Suprapubic skin (tissue), 4 donors: ENCODE data around the gene NDUFS1. TPM values are rescaled to one million over a fixed set of nuclear protein-coding genes. Genes with fewer than 3 reads are reported as not detected.
"Not testable (repeated sequence)": the region's sequence is repeated elsewhere in the genome, so short reads cannot be mapped to it uniquely, and the experiment has no call there.

Source experiments
- DNase-seq, 2 donors: peaks; one replicate each; pipeline ENCODE4 v3.0.0-alpha.2; 2019; ENCODE audit warnings: low spot score in 2 of 2
- H3K27ac ChIP-seq: fragments of 200-600 bp; sonication (generic); one replicate; pipeline ENCODE4 v1.5.1; 2019
- H3K27me3 ChIP-seq: fragments of 200-600 bp; sonication (generic); one replicate; pipeline ENCODE4 v1.5.1; 2019
- H3K36me3 ChIP-seq: fragments of 200-600 bp; sonication (generic); one replicate; pipeline ENCODE4 v1.5.1; 2019
- H3K4me1 ChIP-seq: fragments of 200-600 bp; sonication (generic); one replicate; pipeline ENCODE4 v1.5.1; 2019
- H3K4me3 ChIP-seq: fragments of 200-600 bp; sonication (generic); one replicate; pipeline ENCODE4 v1.5.1; 2019; ENCODE audit warnings: mild to moderate bottlenecking
- H3K9me3 ChIP-seq: fragments of 200-600 bp; sonication (generic); one replicate; pipeline ENCODE4 v1.5.1; 2019
- EP300 ChIP-seq: sonication (generic); formaldehyde crosslinking; IDR thresholded peaks from one replicate; pipeline ENCODE4 v1.6.1; 2017; ENCODE audit warnings: antibody characterized with exemption
- POLR2A ChIP-seq, 2 donors: fragments of 450-650 bp; IDR thresholded peaks; one replicate each; pipeline ENCODE4 v1.6.1; 2017; ENCODE audit warnings: antibody characterized with exemption in 2 of 2, mild to moderate bottlenecking in 2 of 2, moderate library complexity in 2 of 2
- POLR2AphosphoS5 ChIP-seq, 3 donors: sonication (generic); formaldehyde crosslinking; IDR thresholded peaks; one replicate each; pipeline ENCODE4 v1.6.1; 2017; ENCODE audit warnings: antibody characterized with exemption in 3 of 3
- WGBS: methylation state at CpG from one replicate; pipeline ENCODE4 v1.1.5; 2018; 5-methylcytosine and 5-hydroxymethylcytosine counted together
- total RNA-seq, 4 donors: library from RNA; depleted of rRNA; stranded (reverse); fragments of >200 nt; gene quantifications; one replicate each; pipeline ENCODE4 v1.1.0, GENCODE V29; 2016
- TF ChIP-seq, protein P1 (sequence below), 2 donors: fragments of 200-600 bp in 1 of 2; fragments of 450-650 bp in 1 of 2; sonication (generic) in 1 of 2; IDR thresholded peaks; one replicate each; pipeline ENCODE4 v1.5.1; 2016 to 2019; ENCODE audit warnings: antibody characterized with exemption in 2 of 2, mild to moderate bottlenecking in 1 of 2, moderate library complexity in 1 of 2

NDUFS1 gene
- total RNA-seq, 4 donors from 2014 or later: 65.7 to 74.2 (median 69.9) TPM

DNA sequence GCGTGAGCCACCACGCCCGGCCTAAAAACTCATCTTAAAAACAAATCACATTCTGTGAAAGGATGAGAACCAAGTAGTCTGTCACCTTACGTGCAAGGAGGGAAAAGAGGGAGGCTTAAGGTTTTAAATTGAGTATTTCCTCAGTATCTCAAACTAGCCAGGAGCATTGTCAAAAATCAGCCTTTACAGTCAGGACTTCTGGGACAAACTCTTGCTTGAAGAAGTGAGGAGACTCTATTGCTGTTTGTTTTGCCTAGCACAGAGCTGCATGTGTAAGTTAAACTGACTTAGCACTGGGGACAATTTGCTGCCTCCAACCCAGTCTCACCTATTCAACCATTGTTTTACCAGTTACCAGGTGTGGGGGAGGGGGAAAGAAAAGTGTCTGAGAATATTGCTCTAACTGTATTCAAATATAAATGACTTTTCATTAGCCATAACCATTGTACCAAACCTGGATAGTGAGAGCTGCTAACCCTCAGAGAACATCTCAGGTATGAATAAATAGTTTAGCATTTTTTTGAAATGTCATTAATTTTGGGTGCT is 76.9 kb downstream of the NDUFS1 start:
- Histone ChIP-seq H3K27ac (no peak overlapping the region), H3K36me3 (no peaks in the 10 kb centered on the region), H3K9me3 (no peaks in the 10 kb centered on the region), H3K4me3 (no peak overlapping the region), H3K4me1 (peaks cover 22% of the 10 kb centered on the region), H3K27me3 (no peaks in the 10 kb centered on the region)
- WGBS: 98% methylated on average over 4 of the region's 4 CpGs
- DNase-seq: no peak
- TF ChIP-seq POLR2A (IDR thresholded peaks at IDR 0.05): no peak
- no peak for TF ChIP-seq EP300

GRCh38 chr2:206080927-206081326 is 78.3 kb downstream of the NDUFS1 start:
- Histone ChIP-seq H3K9me3 (no peaks in the 10 kb centered on the region), H3K27ac (no peak overlapping the region), H3K4me1 (peaks cover 14% of the 10 kb centered on the region), H3K36me3 (no peaks in the 10 kb centered on the region), H3K4me3 (no peak overlapping the region), H3K27me3 (no peaks in the 10 kb centered on the region)
- DNase-seq: no peak
- no peak for TF ChIP-seq EP300
- no peak for TF ChIP-seq POLR2AphosphoS5 (IDR thresholded peaks at IDR 0.05)
- WGBS: 88% methylated on average over 4 of the region's 4 CpGs

- Histone ChIP-seq H3K9me3 (no peaks in the 10 kb centered on the region), H3K27me3 (no peaks in the 10 kb centered on the region), H3K36me3 (no peaks in the 10 kb centered on the region), H3K4me3 (no peak overlapping the region), H3K4me1 (peaks cover 14% of the 10 kb centered on the region), H3K27ac (no peak overlapping the region)
- no peak for DNase-seq
- TF ChIP-seq POLR2AphosphoS5 (IDR thresholded peaks at IDR 0.05) (no peak), POLR2A (IDR thresholded peaks at IDR 0.05) (no peak), EP300 (no peak)
- TF ChIP-seq, protein P1, sequence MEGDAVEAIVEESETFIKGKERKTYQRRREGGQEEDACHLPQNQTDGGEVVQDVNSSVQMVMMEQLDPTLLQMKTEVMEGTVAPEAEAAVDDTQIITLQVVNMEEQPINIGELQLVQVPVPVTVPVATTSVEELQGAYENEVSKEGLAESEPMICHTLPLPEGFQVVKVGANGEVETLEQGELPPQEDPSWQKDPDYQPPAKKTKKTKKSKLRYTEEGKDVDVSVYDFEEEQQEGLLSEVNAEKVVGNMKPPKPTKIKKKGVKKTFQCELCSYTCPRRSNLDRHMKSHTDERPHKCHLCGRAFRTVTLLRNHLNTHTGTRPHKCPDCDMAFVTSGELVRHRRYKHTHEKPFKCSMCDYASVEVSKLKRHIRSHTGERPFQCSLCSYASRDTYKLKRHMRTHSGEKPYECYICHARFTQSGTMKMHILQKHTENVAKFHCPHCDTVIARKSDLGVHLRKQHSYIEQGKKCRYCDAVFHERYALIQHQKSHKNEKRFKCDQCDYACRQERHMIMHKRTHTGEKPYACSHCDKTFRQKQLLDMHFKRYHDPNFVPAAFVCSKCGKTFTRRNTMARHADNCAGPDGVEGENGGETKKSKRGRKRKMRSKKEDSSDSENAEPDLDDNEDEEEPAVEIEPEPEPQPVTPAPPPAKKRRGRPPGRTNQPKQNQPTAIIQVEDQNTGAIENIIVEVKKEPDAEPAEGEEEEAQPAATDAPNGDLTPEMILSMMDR (IDR thresholded peaks at IDR 0.05): no peak
- WGBS: 78% methylated on average over 9 of the region's 9 CpGs
These were observed 79.4 kb downstream of the NDUFS1 start for GRCh38 chr2:206079699-206080465.

- H3K4me1 ChIP-seq, H3K27ac ChIP-seq, H3K4me3 ChIP-seq, DNase-seq, H3K36me3 ChIP-seq, H3K9me3 ChIP-seq, H3K27me3 ChIP-seq: not testable (repeated sequence)
- WGBS: 90% methylated on average over 5 of the region's 5 CpGs
These were observed 81.4 kb downstream of the NDUFS1 start for GRCh38 chr2:206077879-206078278.

DNA sequence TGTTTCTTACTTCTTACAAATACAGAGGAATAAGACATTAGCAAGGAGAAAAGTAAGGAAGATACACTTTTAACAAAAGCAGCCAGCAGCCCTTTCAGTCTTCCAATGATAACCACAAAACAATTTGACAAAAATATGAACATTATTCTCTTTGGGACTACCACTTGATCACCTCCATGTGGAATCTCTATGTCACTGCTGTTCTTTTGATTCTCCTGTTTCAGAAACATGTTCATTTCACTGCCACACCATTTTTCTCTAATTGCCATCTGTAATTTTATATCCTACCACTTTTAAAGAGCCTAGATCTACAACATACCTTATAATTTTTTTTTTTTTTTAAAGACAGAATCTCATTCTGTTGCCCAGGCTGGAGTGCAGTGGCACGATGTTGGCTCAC is 84.1 kb downstream of the NDUFS1 start:
- H3K4me3 ChIP-seq: no peak overlapping the region
- TF ChIP-seq, protein P1 (IDR thresholded peaks at IDR 0.05): no peak
- TF ChIP-seq POLR2AphosphoS5 (IDR thresholded peaks at IDR 0.05): no peak
- no peak for TF ChIP-seq EP300
- TF ChIP-seq POLR2A (IDR thresholded peaks at IDR 0.05): no peak
- WGBS: 95% methylated on average over 1 of the region's 1 CpG
- no peak overlapping the region for H3K27ac ChIP-seq
- H3K27me3 ChIP-seq: no peaks in the 10 kb centered on the region
- H3K4me1 ChIP-seq: peaks cover 9% of the 10 kb centered on the region
- no peak for DNase-seq
- no peaks in the 10 kb centered on the region for H3K9me3 ChIP-seq
- no peaks in the 10 kb centered on the region for H3K36me3 ChIP-seq

- no peak for DNase-seq
- WGBS: 47% methylated on average over 1 of the region's 1 CpG
- Histone ChIP-seq H3K27me3 (no peaks in the 10 kb centered on the region), H3K36me3 (no peaks in the 10 kb centered on the region), H3K4me3 (no peak overlapping the region), H3K9me3 (no peaks in the 10 kb centered on the region), H3K27ac (no peak overlapping the region), H3K4me1 (peaks cover 9% of the 10 kb centered on the region)
- TF ChIP-seq EP300 (no peak), POLR2A (IDR thresholded peaks at IDR 0.05) (no peak), POLR2AphosphoS5 (IDR thresholded peaks at IDR 0.05) (no peak)
- TF ChIP-seq, protein P1 (IDR thresholded peaks at IDR 0.05): no peak
These were observed 87.4 kb downstream of the NDUFS1 start for GRCh38 chr2:206071807-206072206.
